Gastroesophageal sphincter (tissue), 3 donors: ENCODE results near the gene TROAP.

Experiments used
- EP300 ChIP-seq: sonication (generic); formaldehyde crosslinking; IDR thresholded peaks from one replicate; pipeline ENCODE4 v1.6.1; 2017; ENCODE audit warnings: antibody characterized with exemption, mild to moderate bottlenecking
- POLR2A ChIP-seq, 2 donors: fragments of 450-650 bp; IDR thresholded peaks; one replicate each; pipeline ENCODE4 v1.6.1; 2017; ENCODE audit warnings: antibody characterized with exemption in 2 of 2, mild to moderate bottlenecking in 2 of 2, moderate library complexity in 1 of 2
- TF ChIP-seq, protein P1 (sequence below), 4 experiments: fragments of 200-600 bp in 2 of 4; fragments of 450-650 bp in 2 of 4; sonication (generic) in 1 of 4; IDR thresholded peaks; one replicate each; pipeline ENCODE4 v1.5.1; 2017 to 2019; ENCODE audit warnings: antibody characterized with exemption in 4 of 4, mild to moderate bottlenecking in 2 of 4, moderate library complexity in 2 of 4

DNA sequence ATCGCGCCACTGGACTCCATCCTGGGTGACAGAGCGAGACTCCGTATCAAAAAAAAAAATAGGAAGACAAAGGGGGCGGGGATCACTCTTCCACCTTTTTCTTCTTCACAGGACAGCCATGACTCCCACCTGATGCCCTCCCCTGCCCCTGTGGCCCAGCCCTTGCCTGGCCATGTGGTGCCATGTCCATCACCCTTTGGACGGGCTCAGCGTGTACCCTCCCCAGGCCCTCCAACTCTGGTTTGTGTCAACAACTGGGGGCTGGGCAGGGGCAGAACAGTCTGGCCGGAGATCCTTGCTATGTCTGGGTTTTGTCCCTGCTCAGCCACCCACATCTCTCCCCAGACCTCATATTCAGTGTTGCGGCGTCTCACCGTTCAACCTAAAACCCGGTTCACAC lies 5.8 kb downstream of the TROAP start:
- TF ChIP-seq POLR2A (IDR thresholded peaks at IDR 0.05), result no peak
- TF ChIP-seq, protein P1, sequence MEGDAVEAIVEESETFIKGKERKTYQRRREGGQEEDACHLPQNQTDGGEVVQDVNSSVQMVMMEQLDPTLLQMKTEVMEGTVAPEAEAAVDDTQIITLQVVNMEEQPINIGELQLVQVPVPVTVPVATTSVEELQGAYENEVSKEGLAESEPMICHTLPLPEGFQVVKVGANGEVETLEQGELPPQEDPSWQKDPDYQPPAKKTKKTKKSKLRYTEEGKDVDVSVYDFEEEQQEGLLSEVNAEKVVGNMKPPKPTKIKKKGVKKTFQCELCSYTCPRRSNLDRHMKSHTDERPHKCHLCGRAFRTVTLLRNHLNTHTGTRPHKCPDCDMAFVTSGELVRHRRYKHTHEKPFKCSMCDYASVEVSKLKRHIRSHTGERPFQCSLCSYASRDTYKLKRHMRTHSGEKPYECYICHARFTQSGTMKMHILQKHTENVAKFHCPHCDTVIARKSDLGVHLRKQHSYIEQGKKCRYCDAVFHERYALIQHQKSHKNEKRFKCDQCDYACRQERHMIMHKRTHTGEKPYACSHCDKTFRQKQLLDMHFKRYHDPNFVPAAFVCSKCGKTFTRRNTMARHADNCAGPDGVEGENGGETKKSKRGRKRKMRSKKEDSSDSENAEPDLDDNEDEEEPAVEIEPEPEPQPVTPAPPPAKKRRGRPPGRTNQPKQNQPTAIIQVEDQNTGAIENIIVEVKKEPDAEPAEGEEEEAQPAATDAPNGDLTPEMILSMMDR (IDR thresholded peaks at IDR 0.05), result no peak
- no peak for TF ChIP-seq EP300
